Transverse colon (tissue), 4 donors: ENCODE data around the gene TRPM8. TPM values are rescaled to one million over a fixed set of nuclear protein-coding genes. Genes with fewer than 3 reads are reported as not detected.
"Not testable (repeated sequence)": the region's sequence is repeated elsewhere in the genome, so short reads cannot be mapped to it uniquely, and the experiment has no call there.

ENCODE experiments used
- DNase-seq: peaks from one replicate; pipeline ENCODE4 v3.0.0-alpha.2; 2019
- H3K27ac ChIP-seq, 4 donors: fragments of 200-600 bp; sonication (generic); 2 replicates each; pipeline ENCODE4 v1.5.1; 2016 to 2018; ENCODE audit warnings: inconsistent platforms in 4 of 4
- H3K27me3 ChIP-seq: fragments of 200-600 bp; sonication (generic); 2 replicates; pipeline ENCODE4 v1.5.1; 2017; ENCODE audit warnings: inconsistent platforms
- H3K36me3 ChIP-seq, 4 donors: fragments of 200-600 bp; sonication (generic); 2 replicates each; pipeline ENCODE4 v1.5.1; 2017 to 2019; ENCODE audit warnings: inconsistent platforms in 4 of 4
- H3K4me1 ChIP-seq, 4 donors: fragments of 200-600 bp; sonication (generic); 2 replicates each; pipeline ENCODE4 v1.5.1; 2017 to 2020; ENCODE audit warnings: inconsistent platforms in 4 of 4
- H3K4me3 ChIP-seq, 4 donors: fragments of 200-600 bp; sonication (generic); 1 replicate in 1 of 4; 2 replicates in 3 of 4; pipeline versions ENCODE4 v1.5.1 to v1.6.1; 2017 to 2019; ENCODE audit warnings: inconsistent platforms in 4 of 4
- H3K9me3 ChIP-seq, 2 donors: fragments of 200-600 bp; sonication (generic); 2 replicates each; pipeline ENCODE4 v1.5.1; 2017 to 2019; ENCODE audit warnings: inconsistent platforms in 2 of 2
- CTCF ChIP-seq, 5 experiments: fragments of 200-600 bp in 3 of 5; fragments of 450-650 bp in 2 of 5; sonication (generic) in 3 of 5; IDR thresholded peaks; 1 replicate in 2 of 5; 2 replicates in 3 of 5; pipeline ENCODE4 v1.5.1; 2016 to 2017; ENCODE audit warnings: antibody characterized with exemption in 5 of 5, inconsistent platforms in 3 of 5, mild to moderate bottlenecking in 2 of 5, moderate library complexity in 1 of 5
- EP300 ChIP-seq: sonication (generic); formaldehyde crosslinking; IDR thresholded peaks from one replicate; pipeline ENCODE4 v1.6.1; 2017; ENCODE audit warnings: antibody characterized with exemption, low read depth
- POLR2A ChIP-seq: fragments of 450-650 bp; IDR thresholded peaks from one replicate; pipeline ENCODE4 v1.6.1; 2016; ENCODE audit warnings: antibody characterized with exemption, mild to moderate bottlenecking, moderate library complexity
- POLR2AphosphoS5 ChIP-seq, 3 donors: sonication (generic); formaldehyde crosslinking; IDR thresholded peaks; one replicate each; pipeline ENCODE4 v1.6.1; 2016; ENCODE audit warnings: antibody characterized with exemption in 3 of 3
- WGBS, 2 donors: methylation state at CpG; one replicate each; pipeline ENCODE4 v1.1.5; 2018; ENCODE audit warnings: low coverage in 1 of 2; 5-methylcytosine and 5-hydroxymethylcytosine counted together
- in situ Hi-C, 4 donors: fragments of 200-750 bp; cut with MboI; loops; one replicate each; pipeline versions ENCODE4 v1.15.0 to v1.15.1; 2017; ENCODE audit warnings: low sequenced_read_pairs in 3 of 4, low pct_ligation_motif_present in 1 of 4, low pct_unique_long_range_greater_than_20kb in 1 of 4
- intact Hi-C: fragments of 100-400 bp; cut with DNase I; formaldehyde crosslinking; loops from one replicate; pipeline ENCODE4 v1.15.1; 2023; ENCODE audit warnings: low total_unique reads
- total RNA-seq, 4 donors: library from RNA; depleted of rRNA; stranded (reverse); fragments of >200 nt; gene quantifications; one replicate each; pipeline ENCODE4 v1.1.0, GENCODE V29; 2016

The TRPM8 gene
- total RNA-seq, 4 donors from 2014 or later: not detected

GRCh38 chr2:233892793-233893192 is 24.4 kb upstream of the TRPM8 start:
- in situ Hi-C loops (no loop called here), intact Hi-C loops (no loop called here)
- Histone ChIP-seq H3K9me3 (no peaks in the 10 kb centered on the region), H3K4me1 (no peaks in the 10 kb centered on the region), H3K36me3 (no peaks in the 10 kb centered on the region), H3K4me3 (no peak overlapping the region), H3K27me3 (peaks cover 2% of the 10 kb centered on the region), H3K27ac (no peak overlapping the region)
- no peak for DNase-seq
- 80 to 100% methylated on average over 1 to 2 of the region's 2 CpGs for WGBS, 2 donors
- TF ChIP-seq EP300: no peak
- TF ChIP-seq POLR2AphosphoS5 (IDR thresholded peaks at IDR 0.05): no peak

- in situ Hi-C loops, DNase-seq, H3K27ac ChIP-seq, H3K4me1 ChIP-seq, intact Hi-C loops, H3K36me3 ChIP-seq, H3K9me3 ChIP-seq, H3K4me3 ChIP-seq, H3K27me3 ChIP-seq: not testable (repeated sequence)
- 75 to 80% methylated on average over 1 to 2 of the region's 2 CpGs for WGBS, 2 donors
Measured at GRCh38 chr2:233896253-233896652, 20.9 kb upstream of the TRPM8 start.

GRCh38 chr2:233901367-233901766 is 15.8 kb upstream of the TRPM8 start:
- Histone ChIP-seq H3K4me3 (no peak overlapping the region), H3K27me3 (peaks cover 3% of the 10 kb centered on the region), H3K27ac (no peak overlapping the region), H3K36me3 (no peaks in the 10 kb centered on the region), H3K4me1 (no peaks in the 10 kb centered on the region), H3K9me3 (no peaks in the 10 kb centered on the region)
- DNase-seq: no peak
- intact Hi-C loops: no loop called here
- in situ Hi-C loops: no loop called here
- TF ChIP-seq POLR2A (no peak), POLR2AphosphoS5 (IDR thresholded peaks at IDR 0.05) (no peak), CTCF (IDR thresholded peaks at IDR 0.05) (no peak), EP300 (no peak)
- 34 to 71% methylated on average over 2 to 4 of the region's 4 CpGs for WGBS, 2 donors

- in situ Hi-C loops (no loop called here), intact Hi-C loops (no loop called here)
- Histone ChIP-seq H3K4me1 (no peaks in the 10 kb centered on the region), H3K9me3 (no peaks in the 10 kb centered on the region), H3K36me3 (no peaks in the 10 kb centered on the region), H3K27me3 (peaks cover 3% of the 10 kb centered on the region), H3K27ac (no peak overlapping the region), H3K4me3 (no peak overlapping the region)
- TF ChIP-seq POLR2A (no peak), CTCF (IDR thresholded peaks at IDR 0.05) (no peak), EP300 (no peak), POLR2AphosphoS5 (IDR thresholded peaks at IDR 0.05) (no peak)
- DNase-seq: no peak
- WGBS, 2 donors: 70 to 90% methylated on average over 2 to 4 of the region's 4 CpGs
Measured at GRCh38 chr2:233901884-233902283, 15.3 kb upstream of the TRPM8 start.

- 57 to 72% methylated on average over 3 to 4 of the region's 4 CpGs for WGBS, 2 donors
- Histone ChIP-seq H3K36me3 (no peaks in the 10 kb centered on the region), H3K27ac (no peak overlapping the region), H3K4me1 (no peaks in the 10 kb centered on the region), H3K9me3 (no peaks in the 10 kb centered on the region), H3K4me3 (no peak overlapping the region), H3K27me3 (peaks cover 3% of the 10 kb centered on the region)
- DNase-seq: no peak
- intact Hi-C loops (loop anchor here (5.0 kb wide), 1 partner anchor 816 kb away; no protein-coding TSS in a partner anchor), in situ Hi-C loops (no loop called here)
- no peak for TF ChIP-seq EP300
- no peak for TF ChIP-seq POLR2A
Measured at GRCh38 chr2:233905945-233906344, 11.2 kb upstream of the TRPM8 start.

- no peak for DNase-seq
- Histone ChIP-seq H3K36me3 (no peaks in the 10 kb centered on the region), H3K27me3 (peaks cover 8% of the 10 kb centered on the region), H3K9me3 (no peaks in the 10 kb centered on the region), H3K27ac (no peak overlapping the region), H3K4me1 (no peaks in the 10 kb centered on the region), H3K4me3 (no peak overlapping the region)
- TF ChIP-seq CTCF (IDR thresholded peaks at IDR 0.05) (no peak), POLR2AphosphoS5 (IDR thresholded peaks at IDR 0.05) (no peak), POLR2A (no peak), EP300 (no peak)
- 88 to 91% methylated on average over 3 of the region's 3 CpGs for WGBS, 2 donors
- intact Hi-C loops: loop anchor here (5.0 kb wide), 1 partner anchor 815 kb away; no protein-coding TSS in a partner anchor
- in situ Hi-C loops: no loop called here
Measured at GRCh38 chr2:233907627-233908026, 9.5 kb upstream of the TRPM8 start.
